IMR-90 (cell line): ENCODE data around the gene COL13A1. TPM values are rescaled to one million over a fixed set of nuclear protein-coding genes. Genes with fewer than 3 reads are reported as not detected.

Experiments used
- ATAC-seq: fragments of 200-7000 bp; cut with Tn5 transposase; 2 replicates; pipeline ENCODE4 v1.9.1; 2020; ENCODE audit warnings: low read depth, mild to moderate bottlenecking, moderate library complexity
- BruUV-seq: library from RNA; stranded (reverse); fragments of 400-500 nt; replicated peaks from 2 replicates; lab custom pipeline; 2021; lab: Mats Ljungman, UMichigan
- CTCF ChIA-PET: fragments of 300-600 bp; formaldehyde crosslinking; extraction: SDS; loops from one replicate; lab custom pipeline; 2021; ENCODE audit warnings: antibody characterized with exemption; lab: Yijun Ruan, JAX
- POLR2A ChIA-PET: fragments of 300-600 bp; sonication (Branson Sonifier 250); formaldehyde crosslinking; loops from one replicate; lab custom pipeline; 2022; ENCODE audit warnings: antibody characterized with exemption; ENCODE audit not compliant: unreplicated experiment; lab: Charles Lee
- DNase-seq: peaks from one replicate; pipeline ENCODE4 v3.0.0; 2013
- H2AFZ ChIP-seq: replicated peaks from 2 replicates; pipeline ENCODE3; 2013; ENCODE audit warnings: low read length, mild to moderate bottlenecking; ENCODE audit not compliant: poor library complexity
- H2AK5ac ChIP-seq: 2 replicates; pipeline ENCODE4 v1.6.1; 2013; ENCODE audit warnings: low read depth, low read length, inconsistent platforms
- H2AK9ac ChIP-seq: replicated peaks from 2 replicates; pipeline ENCODE3; 2013; ENCODE audit warnings: mild to moderate bottlenecking, low read depth, low read length, moderate library complexity; ENCODE audit not compliant: poor library complexity
- H2BK120ac ChIP-seq: 2 replicates; pipeline ENCODE4 v1.6.1; 2013; ENCODE audit warnings: low read depth, low read length, inconsistent platforms
- H2BK15ac ChIP-seq: 3 replicates; pipeline ENCODE4 v1.6.1; 2013; ENCODE audit warnings: low read depth, low read length, inconsistent platforms
- H2BK20ac ChIP-seq: 2 replicates; pipeline ENCODE4 v1.6.1; 2013; ENCODE audit warnings: low read depth, mild to moderate bottlenecking, inconsistent platforms, low read length, moderate library complexity
- H2BK5ac ChIP-seq: 2 replicates; pipeline ENCODE4 v1.6.1; 2013; ENCODE audit warnings: mild to moderate bottlenecking, low read depth, low read length, inconsistent platforms; ENCODE audit not compliant: poor library complexity, severe bottlenecking
- H3K14ac ChIP-seq: replicated peaks from 2 replicates; pipeline ENCODE4 v1.6.1; 2013; ENCODE audit warnings: low read depth, low read length, inconsistent platforms
- H3K18ac ChIP-seq: 2 replicates; pipeline ENCODE4 v1.6.1; 2013; ENCODE audit warnings: low read depth, low read length, control low read depth
- H3K23ac ChIP-seq: 2 replicates; pipeline ENCODE4 v1.6.1; 2013; ENCODE audit warnings: low read depth, low read length, inconsistent platforms
- H3K27ac ChIP-seq: 2 replicates; pipeline ENCODE4 v1.5.1; 2013; ENCODE audit warnings: mild to moderate bottlenecking, control low read depth, low read length; ENCODE audit not compliant: insufficient read depth
- H3K27me3 ChIP-seq: 2 replicates; pipeline ENCODE4 v1.6.1; 2013; ENCODE audit warnings: low read length; ENCODE audit not compliant: control insufficient read depth, insufficient read depth
- H3K36me3 ChIP-seq: 2 replicates; pipeline ENCODE4 v1.6.1; 2013; ENCODE audit warnings: low read length, mixed read lengths; ENCODE audit not compliant: control insufficient read depth, insufficient read depth
- H3K4ac ChIP-seq: 2 replicates; pipeline ENCODE4 v1.6.1; 2013; ENCODE audit warnings: low read depth, low read length, inconsistent platforms
- H3K4me1 ChIP-seq: 2 replicates; pipeline ENCODE4 v1.6.1; 2013; ENCODE audit warnings: low read length, mixed read lengths; ENCODE audit not compliant: control insufficient read depth, insufficient read depth
- H3K4me2 ChIP-seq: 2 replicates; pipeline ENCODE4 v1.6.1; 2013; ENCODE audit warnings: low read depth, mild to moderate bottlenecking, control low read depth, low read length, moderate library complexity
- H3K4me3 ChIP-seq: 2 replicates; pipeline ENCODE4 v1.5.1; 2013; ENCODE audit warnings: low read depth, mild to moderate bottlenecking, control low read depth, low read length, moderate library complexity; ENCODE audit not compliant: insufficient read depth
- H3K56ac ChIP-seq: 2 replicates; pipeline ENCODE4 v1.6.1; 2013; ENCODE audit warnings: low read length, inconsistent platforms; ENCODE audit not compliant: insufficient read depth; ENCODE audit errors: extremely low read depth
- H3K79me1 ChIP-seq, 2 experiments: 2 replicates each; pipeline ENCODE4 v1.6.1; 2013; ENCODE audit warnings: low read length in 2 of 2, inconsistent platforms in 1 of 2, low read depth in 1 of 2
- H3K9ac ChIP-seq: 2 replicates; pipeline ENCODE4 v1.6.1; 2013; ENCODE audit warnings: low read depth, low read length, control low read depth
- H3K9me1 ChIP-seq: 2 replicates; pipeline ENCODE4 v1.6.1; 2013; ENCODE audit warnings: low read length, inconsistent platforms; ENCODE audit not compliant: insufficient read depth
- H3K9me3 ChIP-seq: 2 replicates; pipeline ENCODE4 v1.6.1; 2013; ENCODE audit warnings: low read length; ENCODE audit not compliant: control insufficient read depth, insufficient read depth
- H4K20me1 ChIP-seq: 2 replicates; pipeline ENCODE4 v1.6.1; 2013; ENCODE audit warnings: low read length, inconsistent platforms; ENCODE audit not compliant: insufficient read depth
- H4K5ac ChIP-seq: 2 replicates; pipeline ENCODE4 v1.6.1; 2013; ENCODE audit warnings: mild to moderate bottlenecking, low read depth, low read length, control low read depth
- H4K8ac ChIP-seq, 2 experiments: 2 replicates each; pipeline ENCODE4 v1.6.1; 2013; ENCODE audit warnings: low read depth in 2 of 2, low read length in 2 of 2, control low read depth in 1 of 2, inconsistent platforms in 1 of 2
- H4K91ac ChIP-seq: 2 replicates; pipeline ENCODE4 v1.6.1; 2013; ENCODE audit warnings: low read depth, low read length, inconsistent platforms; ENCODE audit not compliant: insufficient read depth
- BHLHE40 ChIP-seq: fragments of 150-350 bp; IDR thresholded peaks from 2 replicates; pipeline ENCODE4 v1.6.1; 2016; ENCODE audit warnings: mild to moderate bottlenecking, low read depth, low read length
- CHD1 ChIP-seq: IDR thresholded peaks from 2 replicates; pipeline ENCODE4 v1.6.1; 2012; ENCODE audit warnings: low read depth, low read length, improper control_type of control experiment
- FOS ChIP-seq: fragments of 150-350 bp; IDR thresholded peaks from 2 replicates; pipeline ENCODE4 v1.6.1; 2016; ENCODE audit warnings: low read depth, low read length
- MAFK ChIP-seq: IDR thresholded peaks from 2 replicates; pipeline ENCODE4 v1.6.1; 2012; ENCODE audit warnings: low read depth, low read length, improper control_type of control experiment
- MXI1 ChIP-seq: IDR thresholded peaks from 2 replicates; pipeline ENCODE4 v1.6.1; 2012; ENCODE audit warnings: low read depth, mild to moderate bottlenecking, low read length, moderate library complexity, borderline replicate concordance
- NFE2L2 ChIP-seq: fragments of 150-350 bp; IDR thresholded peaks from 2 replicates; pipeline ENCODE4 v1.6.1; 2016; ENCODE audit warnings: low read depth, mild to moderate bottlenecking, low read length
- POLR2A ChIP-seq: IDR thresholded peaks from 2 replicates; pipeline ENCODE4 v1.6.1; 2012; ENCODE audit warnings: mild to moderate bottlenecking, low read depth, low read length
- RCOR1 ChIP-seq: IDR thresholded peaks from 2 replicates; pipeline ENCODE4 v1.6.1; 2012; ENCODE audit warnings: mild to moderate bottlenecking, low read length, improper control_type of control experiment; ENCODE audit not compliant: insufficient replicate concordance
- SMC3 ChIP-seq: fragments of 150-350 bp; IDR thresholded peaks from 2 replicates; pipeline ENCODE4 v1.6.1; 2016; ENCODE audit warnings: low read depth, mild to moderate bottlenecking, antibody characterized with exemption, low read length, moderate library complexity
- WGBS, 2 experiments: methylation state at CpG; one replicate each; pipeline versions ENCODE4 v1.1.5 to v1.1.7; 2013; ENCODE audit warnings: missing lambda C conversion rate in 2 of 2; ENCODE audit not compliant: insufficient read length in 1 of 2; ENCODE audit errors: extremely low coverage in 2 of 2; 5-methylcytosine and 5-hydroxymethylcytosine counted together
- dilution Hi-C: fragments of 300-500 bp; cut with HindIII; formaldehyde crosslinking; loops from one replicate; pipeline ENCODE4 v1.14.3; 2018; ENCODE audit warnings: low sequenced_read_pairs; ENCODE audit not compliant: unreplicated experiment
- in situ Hi-C: fragments of 300-500 bp; cut with MboI; formaldehyde crosslinking; loops from 3 replicates; pipeline ENCODE4 v1.14.3; 2019; ENCODE audit warnings: low sequenced_read_pairs, inconsistent platforms, mixed read lengths
- intact Hi-C: fragments of 100-400 bp; cut with micrococcal nuclease; formaldehyde crosslinking; loops from 2 replicates; pipeline ENCODE4 v1.10.0; 2022
- polyA plus RNA-seq, 3 experiments: library from polyadenylated mRNA; depleted of rRNA; stranded (reverse); fragments of >200 nt; gene quantifications; 2 replicates each; pipeline ENCODE4 v1.2.3, GENCODE V29; 2012; ENCODE audit warnings: low replicate concordance in 1 of 3
- total RNA-seq: library from RNA; depleted of rRNA; stranded (reverse); fragments of >200 nt; gene quantifications from 2 replicates; pipeline ENCODE4 v1.2.3, GENCODE V29; 2012
- TF ChIP-seq, protein P1 (sequence below): fragments of 150-350 bp; IDR thresholded peaks from 2 replicates; pipeline ENCODE4 v1.6.1; 2016; ENCODE audit warnings: low read depth, mild to moderate bottlenecking, low read length, moderate library complexity, borderline replicate concordance

Gene COL13A1
- total and polyA plus RNA-seq, 2 of the 4 experiments (the other 2 are of a cell fraction), result 12.2 to 31.3 TPM

GRCh38 chr10:69988094-69988493 is 186.4 kb downstream of the COL13A1 start:
- Histone ChIP-seq H3K4me2 (no peak overlapping the region; the same call in 1 of the 2 replicates), H3K4ac (no peak overlapping the region), H3K27me3 (peaks cover 6% of the 10 kb centered on the region), H3K9me1 (no peaks in the 10 kb centered on the region), H3K36me3 (no peaks in the 10 kb centered on the region), H3K4me3 (no peak overlapping the region), H2AK9ac (no peak overlapping the region), H4K5ac (no peak overlapping the region), H3K56ac (no peak overlapping the region), H4K91ac (no peak overlapping the region), H3K23ac (no peak overlapping the region), H3K4me1 (no peaks in the 10 kb centered on the region), H2BK20ac (no peak overlapping the region), H2BK5ac (no peak overlapping the region), H4K20me1 (no peaks in the 10 kb centered on the region), H3K14ac (no peak overlapping the region), H2BK15ac (no peak overlapping the region), H3K27ac (no peak overlapping the region), H3K18ac (no peak overlapping the region), H3K9ac (no peak overlapping the region), H3K79me1 (no peaks in the 10 kb centered on the region), H2AK5ac (no peak overlapping the region), H2BK120ac (no peak overlapping the region), H2AFZ (no peak overlapping the region), H4K8ac (no peak overlapping the region), H3K9me3 (no peaks in the 10 kb centered on the region)
- CTCF ChIA-PET, result no interaction called here
- no peak for TF ChIP-seq MXI1
- no peak for TF ChIP-seq CHD1
- no peak for TF ChIP-seq POLR2A
- no peak for TF ChIP-seq BHLHE40
- TF ChIP-seq RCOR1, result no peak
- no peak for TF ChIP-seq FOS
- TF ChIP-seq, protein P1, sequence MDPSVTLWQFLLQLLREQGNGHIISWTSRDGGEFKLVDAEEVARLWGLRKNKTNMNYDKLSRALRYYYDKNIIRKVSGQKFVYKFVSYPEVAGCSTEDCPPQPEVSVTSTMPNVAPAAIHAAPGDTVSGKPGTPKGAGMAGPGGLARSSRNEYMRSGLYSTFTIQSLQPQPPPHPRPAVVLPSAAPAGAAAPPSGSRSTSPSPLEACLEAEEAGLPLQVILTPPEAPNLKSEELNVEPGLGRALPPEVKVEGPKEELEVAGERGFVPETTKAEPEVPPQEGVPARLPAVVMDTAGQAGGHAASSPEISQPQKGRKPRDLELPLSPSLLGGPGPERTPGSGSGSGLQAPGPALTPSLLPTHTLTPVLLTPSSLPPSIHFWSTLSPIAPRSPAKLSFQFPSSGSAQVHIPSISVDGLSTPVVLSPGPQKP, result no peak
- TF ChIP-seq MAFK, result no peak
- no peak for TF ChIP-seq SMC3
- no peak for TF ChIP-seq NFE2L2
- POLR2A ChIA-PET, result interaction anchor here (0.8 kb wide), 1 partner anchor 11 kb away, joined by 3 read pairs; no protein-coding TSS in a partner anchor
- ATAC-seq (peak; percentile 75), DNase-seq (peak; percentile 59)
- intact Hi-C loops (no loop called here), in situ Hi-C loops (no loop called here), dilution Hi-C loops (no loop called here)
- BruUV-seq, result no TSS peak
- WGBS, 2 experiments, result no CpG with 5 or more reads among the region's 2 CpGs
